HepG2 (cell line): ENCODE data around the gene HSCB. TPM values are rescaled to one million over a fixed set of nuclear protein-coding genes. Genes with fewer than 3 reads are reported as not detected.

Experiments used
- ARID2 ChIP-seq: sonication (generic); formaldehyde crosslinking; IDR thresholded peaks from 2 replicates; pipeline ENCODE4 v1.8.1; 2022; ENCODE audit warnings: mild to moderate bottlenecking, missing genetic modification reagents, borderline replicate concordance
- ATRX ChIP-seq: sonication (generic); formaldehyde crosslinking; IDR thresholded peaks from 2 replicates; pipeline ENCODE4 v1.4.0; 2020; ENCODE audit warnings: missing genetic modification reagents, borderline replicate concordance
- DZIP1 ChIP-seq: sonication (generic); formaldehyde crosslinking; IDR thresholded peaks from 2 replicates; pipeline ENCODE4 v1.5.0; 2020; ENCODE audit warnings: mild to moderate bottlenecking, missing genetic modification reagents
- HES4 ChIP-seq: sonication (generic); formaldehyde crosslinking; IDR thresholded peaks from 2 replicates; pipeline ENCODE4 v1.9.0; 2021; ENCODE audit warnings: mild to moderate bottlenecking, missing genetic modification reagents, borderline replicate concordance
- MYNN ChIP-seq: sonication (generic); formaldehyde crosslinking; IDR thresholded peaks from 2 replicates; pipeline ENCODE4 v1.4.0; 2020; ENCODE audit warnings: mild to moderate bottlenecking, low read depth, missing genetic modification reagents
- NR3C1 ChIP-seq: sonication (generic); formaldehyde crosslinking; IDR thresholded peaks from 2 replicates; pipeline ENCODE4 v1.4.0; 2020; ENCODE audit warnings: missing genetic modification reagents
- POGK ChIP-seq: sonication (generic); formaldehyde crosslinking; conservative IDR thresholded peaks from 2 replicates; pipeline ENCODE4 v1.8.0; 2022; ENCODE audit warnings: mild to moderate bottlenecking, moderate library complexity, missing genetic modification reagents
- SMAD1 ChIP-seq: sonication (generic); formaldehyde crosslinking; IDR thresholded peaks from 2 replicates; pipeline ENCODE4 v1.4.0; 2020; ENCODE audit warnings: missing genetic modification reagents, low read depth, mild to moderate bottlenecking, borderline replicate concordance
- TAF1 ChIP-seq: sonication (generic); formaldehyde crosslinking; IDR thresholded peaks from 2 replicates; pipeline ENCODE4 v1.4.0; 2020; ENCODE audit warnings: missing genetic modification reagents
- TARDBP ChIP-seq: sonication (generic); formaldehyde crosslinking; IDR thresholded peaks from 2 replicates; pipeline ENCODE4 v1.8.0; 2022; ENCODE audit warnings: mild to moderate bottlenecking, missing genetic modification reagents
- THRA ChIP-seq: sonication (generic); formaldehyde crosslinking; IDR thresholded peaks from 2 replicates; pipeline ENCODE4 v1.4.0; 2020; ENCODE audit warnings: missing genetic modification reagents, borderline replicate concordance
- ZSCAN25 ChIP-seq: sonication (generic); formaldehyde crosslinking; IDR thresholded peaks from 2 replicates; pipeline ENCODE4 v1.8.0; 2022; ENCODE audit warnings: mild to moderate bottlenecking, missing genetic modification reagents
- polyA plus RNA-seq, 8 experiments: library from polyadenylated mRNA; depleted of rRNA in 3 of 8; stranded (reverse) in 7 of 8; unstranded in 1 of 8; fragments of >200 nt; fragmentation: Illumina TruSeq in 4 of 8; extraction: Trizol in 4 of 8; gene quantifications; 2 replicates each; pipeline versions ENCODE4 v1.2.1 to v1.2.3, GENCODE V29; 2011 to 2016; ENCODE audit warnings: low read depth in 4 of 8, missing spikeins in 1 of 8, mixed read lengths in 1 of 8; ENCODE audit not compliant: insufficient read depth in 1 of 8
- total RNA-seq, 5 experiments: library from RNA; depleted of rRNA; stranded (reverse); fragments of >200 nt; fragmentation: Illumina TruSeq; extraction: Trizol; gene quantifications; 2 replicates each; pipeline ENCODE4 v1.2.3, GENCODE V29; 2016; ENCODE audit warnings: low read depth in 1 of 5
- TF ChIP-seq, protein P1 (sequence below): sonication (generic); formaldehyde crosslinking; IDR thresholded peaks from 2 replicates; pipeline ENCODE4 v1.4.0; 2020; ENCODE audit warnings: missing genetic modification reagents, mild to moderate bottlenecking, borderline replicate concordance
- TF ChIP-seq, protein P2 (sequence below): sonication (generic); formaldehyde crosslinking; IDR thresholded peaks from 2 replicates; pipeline ENCODE4 v1.5.0; 2020; ENCODE audit warnings: mild to moderate bottlenecking, missing genetic modification reagents
- TF ChIP-seq, protein P3 (sequence below): sonication (generic); formaldehyde crosslinking; IDR thresholded peaks from 2 replicates; pipeline ENCODE4 v1.8.0; 2022; ENCODE audit warnings: missing genetic modification reagents, mild to moderate bottlenecking, borderline replicate concordance

HSCB gene
- total and polyA plus RNA-seq, 2 of the 13 experiments (the other 11 are each of a cell fraction or from before 2014, with no cell fraction given): 15.4 to 20.9 TPM

GRCh38 chr22:28799606-28800307 lies 57.9 kb downstream of the HSCB start (continued):
- TF ChIP-seq, protein P1, sequence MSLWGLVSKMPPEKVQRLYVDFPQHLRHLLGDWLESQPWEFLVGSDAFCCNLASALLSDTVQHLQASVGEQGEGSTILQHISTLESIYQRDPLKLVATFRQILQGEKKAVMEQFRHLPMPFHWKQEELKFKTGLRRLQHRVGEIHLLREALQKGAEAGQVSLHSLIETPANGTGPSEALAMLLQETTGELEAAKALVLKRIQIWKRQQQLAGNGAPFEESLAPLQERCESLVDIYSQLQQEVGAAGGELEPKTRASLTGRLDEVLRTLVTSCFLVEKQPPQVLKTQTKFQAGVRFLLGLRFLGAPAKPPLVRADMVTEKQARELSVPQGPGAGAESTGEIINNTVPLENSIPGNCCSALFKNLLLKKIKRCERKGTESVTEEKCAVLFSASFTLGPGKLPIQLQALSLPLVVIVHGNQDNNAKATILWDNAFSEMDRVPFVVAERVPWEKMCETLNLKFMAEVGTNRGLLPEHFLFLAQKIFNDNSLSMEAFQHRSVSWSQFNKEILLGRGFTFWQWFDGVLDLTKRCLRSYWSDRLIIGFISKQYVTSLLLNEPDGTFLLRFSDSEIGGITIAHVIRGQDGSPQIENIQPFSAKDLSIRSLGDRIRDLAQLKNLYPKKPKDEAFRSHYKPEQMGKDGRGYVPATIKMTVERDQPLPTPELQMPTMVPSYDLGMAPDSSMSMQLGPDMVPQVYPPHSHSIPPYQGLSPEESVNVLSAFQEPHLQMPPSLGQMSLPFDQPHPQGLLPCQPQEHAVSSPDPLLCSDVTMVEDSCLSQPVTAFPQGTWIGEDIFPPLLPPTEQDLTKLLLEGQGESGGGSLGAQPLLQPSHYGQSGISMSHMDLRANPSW (CRISPR knock-in tag): peak; percentile 0; the same call in 1 of the 2 replicates
- TF ChIP-seq ARID2 (CRISPR knock-in tag) (no peak), THRA (no peak), TAF1 (no peak; the same call in 1 of the 2 replicates), MYNN (CRISPR knock-in tag) (no peak), POGK (CRISPR knock-in tag) (no peak), SMAD1 (CRISPR knock-in tag) (no peak), ZSCAN25 (CRISPR knock-in tag) (no peak), HES4 (no peak; the same call in 1 of the 2 replicates), DZIP1 (no peak), TARDBP (CRISPR knock-in tag) (no peak), ATRX (CRISPR knock-in tag) (no peak), NR3C1 (no peak)
- TF ChIP-seq, protein P2, sequence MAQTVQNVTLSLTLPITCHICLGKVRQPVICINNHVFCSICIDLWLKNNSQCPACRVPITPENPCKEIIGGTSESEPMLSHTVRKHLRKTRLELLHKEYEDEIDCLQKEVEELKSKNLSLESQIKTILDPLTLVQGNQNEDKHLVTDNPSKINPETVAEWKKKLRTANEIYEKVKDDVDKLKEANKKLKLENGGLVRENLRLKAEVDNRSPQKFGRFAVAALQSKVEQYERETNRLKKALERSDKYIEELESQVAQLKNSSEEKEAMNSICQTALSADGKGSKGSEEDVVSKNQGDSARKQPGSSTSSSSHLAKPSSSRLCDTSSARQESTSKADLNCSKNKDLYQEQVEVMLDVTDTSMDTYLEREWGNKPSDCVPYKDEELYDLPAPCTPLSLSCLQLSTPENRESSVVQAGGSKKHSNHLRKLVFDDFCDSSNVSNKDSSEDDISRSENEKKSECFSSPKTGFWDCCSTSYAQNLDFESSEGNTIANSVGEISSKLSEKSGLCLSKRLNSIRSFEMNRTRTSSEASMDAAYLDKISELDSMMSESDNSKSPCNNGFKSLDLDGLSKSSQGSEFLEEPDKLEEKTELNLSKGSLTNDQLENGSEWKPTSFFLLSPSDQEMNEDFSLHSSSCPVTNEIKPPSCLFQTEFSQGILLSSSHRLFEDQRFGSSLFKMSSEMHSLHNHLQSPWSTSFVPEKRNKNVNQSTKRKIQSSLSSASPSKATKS (CRISPR knock-in tag): no peak
- TF ChIP-seq, protein P3, sequence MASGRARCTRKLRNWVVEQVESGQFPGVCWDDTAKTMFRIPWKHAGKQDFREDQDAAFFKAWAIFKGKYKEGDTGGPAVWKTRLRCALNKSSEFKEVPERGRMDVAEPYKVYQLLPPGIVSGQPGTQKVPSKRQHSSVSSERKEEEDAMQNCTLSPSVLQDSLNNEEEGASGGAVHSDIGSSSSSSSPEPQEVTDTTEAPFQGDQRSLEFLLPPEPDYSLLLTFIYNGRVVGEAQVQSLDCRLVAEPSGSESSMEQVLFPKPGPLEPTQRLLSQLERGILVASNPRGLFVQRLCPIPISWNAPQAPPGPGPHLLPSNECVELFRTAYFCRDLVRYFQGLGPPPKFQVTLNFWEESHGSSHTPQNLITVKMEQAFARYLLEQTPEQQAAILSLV (CRISPR knock-in tag): no peak
